ENCODE measurements around the gene GALNT9.
"Not testable (repeated sequence)": the region's sequence is repeated elsewhere in the genome, so short reads cannot be mapped to it uniquely, and the experiment has no call there.

The GALNT9 gene

DNA sequence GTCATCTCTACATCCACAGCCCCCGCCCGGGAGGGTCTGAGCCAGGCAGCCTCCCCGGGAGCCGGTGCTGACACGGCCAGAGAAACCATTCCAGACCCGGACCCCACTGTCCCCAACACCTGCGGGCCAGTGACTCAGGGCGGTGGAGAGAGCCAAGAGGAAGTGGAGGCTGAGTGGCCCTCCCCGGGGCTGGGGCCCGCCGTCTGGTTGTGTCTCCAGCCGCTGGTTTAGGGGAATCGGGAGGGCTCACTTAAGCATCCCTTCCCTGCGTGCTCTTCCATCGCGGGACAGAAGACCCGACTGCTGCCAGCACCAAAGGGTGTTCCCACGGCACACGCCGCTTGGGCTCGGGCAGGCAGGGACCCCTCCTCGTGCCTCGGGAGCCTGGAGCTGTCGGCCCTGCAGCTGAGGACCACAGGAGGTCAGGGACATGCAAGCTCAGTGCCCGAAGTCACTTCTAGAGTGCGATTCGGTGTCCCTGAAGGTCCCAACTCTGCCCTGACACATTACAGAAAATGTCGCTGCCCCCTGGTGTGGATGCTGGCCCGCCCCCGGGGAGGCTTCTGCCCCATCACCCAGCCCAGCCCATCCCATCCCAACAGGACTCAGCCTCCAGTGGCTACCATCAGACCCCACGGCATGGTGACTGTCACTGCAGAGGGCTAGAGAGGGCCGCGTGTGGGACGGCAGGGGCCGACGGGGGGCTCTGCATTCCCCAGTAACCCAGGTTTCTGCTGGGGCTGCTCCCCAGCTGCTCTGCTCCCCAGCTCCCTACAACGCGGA, 50.8 kb downstream of the GALNT9 start:
- DNase-seq = no peak

- DNase-seq = no peak
Observed at GRCh38 chr12:132277949-132278348, 51.4 kb downstream of the GALNT9 start.

DNA sequence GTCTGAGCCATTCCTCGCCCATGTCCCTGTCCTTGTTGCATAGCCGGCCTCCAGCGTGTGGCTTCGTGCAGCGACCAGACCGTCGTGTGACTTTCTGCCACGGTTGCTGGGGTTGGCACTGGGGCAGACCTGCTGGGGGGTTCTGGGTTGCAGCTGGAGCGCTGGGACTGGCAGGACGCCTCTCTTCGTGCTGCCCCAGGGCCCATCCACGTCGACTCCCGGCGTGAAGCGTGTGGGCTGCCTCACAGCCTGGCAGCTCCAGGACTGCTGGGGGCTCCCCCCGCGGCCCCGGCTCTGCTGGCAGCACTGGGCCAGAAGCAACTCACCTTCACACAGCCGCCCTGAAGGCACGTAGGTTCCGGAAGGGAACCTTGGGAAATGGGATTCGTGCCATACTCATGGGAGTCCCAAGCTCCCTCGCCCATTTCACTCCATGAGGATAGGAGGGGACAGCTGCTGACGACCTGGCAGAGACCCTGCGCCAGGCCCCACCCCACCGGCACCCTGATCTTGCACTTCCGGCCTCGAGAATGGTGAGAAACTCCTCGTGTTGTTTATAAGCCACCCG, 51.9 kb downstream of the GALNT9 start:
- DNase-seq = no peak

DNA sequence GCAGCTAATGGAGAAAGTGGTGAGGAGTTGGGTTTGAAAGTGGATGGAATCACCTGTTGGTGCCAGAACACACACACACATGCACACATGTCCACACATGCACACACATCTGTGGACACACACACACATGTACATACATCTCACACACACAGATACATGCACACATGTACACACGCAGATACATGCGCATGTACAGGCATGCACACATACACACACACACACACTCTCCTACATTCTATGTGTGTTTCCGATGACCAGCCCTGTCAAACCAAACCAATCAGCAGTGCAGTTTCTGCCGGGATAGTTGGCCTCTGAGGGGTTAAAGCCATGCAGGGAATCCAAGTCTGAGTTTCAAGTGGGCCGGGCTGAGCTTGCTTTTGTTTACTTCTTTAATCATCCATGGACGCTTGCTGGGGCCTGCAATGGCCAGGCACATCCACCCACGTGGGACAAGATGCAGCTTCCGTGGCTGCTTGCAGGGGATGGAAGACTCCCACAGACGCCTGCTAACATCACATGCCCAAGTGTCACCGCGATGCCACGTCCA, 52.5 kb downstream of the GALNT9 start:
- DNase-seq = no peak

DNA sequence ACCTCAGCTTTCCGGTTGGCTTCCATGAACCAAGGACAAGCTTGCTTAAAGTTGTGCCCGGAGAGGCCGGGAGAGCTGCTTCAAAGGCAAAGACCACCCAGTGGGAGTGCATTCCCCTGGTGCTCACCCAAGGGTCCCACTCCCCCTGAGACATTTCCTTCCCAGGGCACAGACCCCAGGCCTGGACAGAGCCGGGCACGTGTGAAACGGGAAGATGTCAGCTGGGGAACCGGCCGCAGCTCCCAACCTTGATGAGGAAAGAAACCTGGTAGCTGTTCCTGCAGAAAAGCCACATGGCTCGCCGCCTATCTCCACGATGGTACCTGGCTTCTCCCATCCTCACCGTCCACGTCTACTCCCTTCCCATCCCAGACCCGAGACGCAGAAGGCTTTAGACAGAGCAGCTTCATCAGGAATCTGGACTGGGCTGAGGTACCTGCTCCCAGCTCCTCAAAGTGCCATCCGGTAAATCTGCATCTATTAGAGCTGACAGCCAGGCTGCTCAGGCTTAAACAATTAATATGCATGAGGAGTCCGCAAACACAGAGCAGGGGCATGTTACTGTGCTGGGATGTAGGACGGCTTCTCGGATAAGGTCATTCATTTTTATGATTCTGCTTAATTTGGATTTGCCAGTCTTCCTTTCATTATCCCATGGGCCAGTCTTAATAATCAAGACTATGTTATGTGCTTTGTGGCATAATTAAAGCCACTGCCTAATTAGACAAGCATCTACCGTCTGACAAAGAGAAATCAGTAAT, 53.1 kb downstream of the GALNT9 start:
- no peak for DNase-seq

DNA sequence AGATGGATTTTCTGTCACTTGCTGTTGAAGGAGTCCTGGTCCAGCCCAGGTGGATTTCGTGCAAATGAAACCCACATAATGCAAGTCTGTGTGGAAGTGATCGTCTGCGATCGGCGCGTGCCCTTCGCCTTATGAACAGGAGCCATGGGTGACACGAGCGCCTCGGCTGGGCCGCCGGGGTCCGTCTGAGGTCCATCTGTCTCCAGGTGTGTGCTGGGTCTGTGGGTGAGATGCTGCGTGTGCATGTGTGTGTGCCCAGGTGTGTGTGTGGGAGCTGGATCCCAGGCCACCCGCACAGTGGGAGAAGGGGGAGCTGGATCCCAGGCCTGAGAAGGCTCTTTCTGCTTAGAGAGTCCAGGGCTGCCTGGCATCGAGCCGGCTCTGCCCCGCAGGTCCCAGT, 53.8 kb downstream of the GALNT9 start:
- no peak for DNase-seq

GRCh38 chr12:132275110-132275531, 54.3 kb downstream of the GALNT9 start:
- DNase-seq = no peak

GRCh38 chr12:132273992-132274334, 55.4 kb downstream of the GALNT9 start:
- DNase-seq = no peak

GRCh38 chr12:132272711-132273110, 56.7 kb downstream of the GALNT9 start:
- no peak for DNase-seq

DNA sequence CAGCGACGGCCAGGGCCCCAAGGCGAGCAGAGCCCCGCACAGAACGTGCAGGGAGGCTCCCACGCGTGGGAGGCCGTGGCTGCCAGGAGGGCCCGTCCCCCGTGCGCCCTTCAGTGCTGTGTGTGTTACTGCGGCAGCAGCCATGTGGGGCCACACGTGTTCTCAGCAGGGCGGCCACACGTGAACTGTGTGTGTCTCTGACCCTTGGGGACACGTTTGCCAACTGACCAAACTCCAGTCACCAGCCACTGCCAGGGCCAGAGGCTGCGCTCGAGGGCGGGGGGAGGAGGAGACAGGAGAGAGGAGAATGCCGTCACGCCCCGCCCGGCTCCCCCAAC, 57.7 kb downstream of the GALNT9 start:
- DNase-seq = no peak

GRCh38 chr12:132270969-132271754, 58.2 kb downstream of the GALNT9 start:
- no peak for DNase-seq

DNA sequence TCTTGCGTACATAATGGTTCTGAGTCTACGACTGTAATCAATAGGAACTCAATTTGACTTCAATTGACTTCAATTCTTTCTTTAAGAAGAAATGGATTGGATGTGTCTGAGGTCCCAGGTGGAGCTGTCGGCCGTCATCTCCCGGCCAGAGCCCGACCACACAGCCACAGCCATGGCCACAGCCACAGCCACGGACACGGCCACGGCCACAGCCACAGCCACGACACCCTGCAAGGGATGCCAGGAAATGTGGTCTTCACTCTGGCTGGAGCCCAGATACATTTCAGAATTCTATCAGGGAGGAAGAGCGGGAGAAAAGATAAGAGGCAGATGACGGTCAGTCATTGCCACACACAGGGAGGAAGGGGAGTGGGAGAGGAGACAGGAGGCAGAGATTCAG, 58.9 kb downstream of the GALNT9 start:
- no peak for DNase-seq

GRCh38 chr12:132269271-132269968, 60.0 kb downstream of the GALNT9 start:
- DNase-seq = no peak

DNA sequence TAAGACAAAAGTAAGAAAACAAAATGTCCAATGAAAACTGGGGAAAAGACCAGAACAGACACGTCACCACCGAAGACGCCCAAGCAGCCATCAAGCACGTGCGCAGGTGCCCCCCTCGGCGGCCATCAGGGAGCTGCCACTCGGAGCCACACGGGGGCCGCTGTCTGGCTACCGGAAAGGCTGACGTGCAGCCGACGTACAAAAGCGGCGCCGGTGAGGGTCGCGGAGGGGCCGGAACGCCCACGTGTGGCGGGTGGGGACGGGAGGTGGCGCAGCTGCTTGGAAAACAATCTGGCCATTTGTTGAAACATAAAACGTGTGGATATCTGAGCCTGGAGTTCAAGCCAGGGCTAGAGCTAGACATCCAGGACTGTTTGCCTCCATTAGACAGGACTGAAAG, 60.7 kb downstream of the GALNT9 start:
- DNase-seq = no peak

DNA sequence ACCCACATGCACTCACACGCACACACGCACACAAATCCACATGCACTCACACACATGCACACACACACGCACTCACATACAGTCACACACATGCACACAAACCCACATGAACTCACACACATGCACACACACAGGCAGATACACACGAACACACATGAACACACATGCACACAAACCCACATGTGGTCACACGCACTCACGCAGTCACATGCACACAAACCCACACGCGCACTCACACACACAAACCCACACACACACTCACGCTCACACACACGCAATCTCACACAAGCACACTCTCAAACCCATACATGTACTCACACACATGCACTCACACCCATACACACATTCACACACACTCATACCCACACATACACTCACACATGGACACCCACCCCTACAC, 61.5 kb downstream of the GALNT9 start:
- DNase-seq = no peak

GRCh38 chr12:132266802-132267201, 62.6 kb downstream of the GALNT9 start:
- DNase-seq = no peak

DNA sequence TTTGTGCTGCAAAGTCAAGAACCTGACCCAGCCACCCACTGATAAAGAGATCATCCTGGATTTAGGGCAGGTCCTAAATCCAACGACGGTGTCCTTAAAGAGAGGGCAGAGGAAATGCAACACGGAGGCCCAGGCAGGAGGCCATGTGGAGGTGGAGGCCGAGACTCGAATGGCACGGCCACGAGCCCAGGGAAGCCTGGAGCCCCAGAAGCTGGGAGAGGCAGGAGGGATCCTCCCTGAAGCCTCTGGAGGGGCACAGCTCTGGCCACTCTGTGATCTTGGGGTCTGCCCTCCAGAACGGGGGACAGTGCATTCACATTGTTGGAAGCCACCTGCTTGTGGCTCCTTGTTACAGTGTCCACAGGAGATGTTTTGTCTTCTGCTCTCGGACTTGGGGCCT, 63.0 kb downstream of the GALNT9 start:
- DNase-seq = no peak

DNA sequence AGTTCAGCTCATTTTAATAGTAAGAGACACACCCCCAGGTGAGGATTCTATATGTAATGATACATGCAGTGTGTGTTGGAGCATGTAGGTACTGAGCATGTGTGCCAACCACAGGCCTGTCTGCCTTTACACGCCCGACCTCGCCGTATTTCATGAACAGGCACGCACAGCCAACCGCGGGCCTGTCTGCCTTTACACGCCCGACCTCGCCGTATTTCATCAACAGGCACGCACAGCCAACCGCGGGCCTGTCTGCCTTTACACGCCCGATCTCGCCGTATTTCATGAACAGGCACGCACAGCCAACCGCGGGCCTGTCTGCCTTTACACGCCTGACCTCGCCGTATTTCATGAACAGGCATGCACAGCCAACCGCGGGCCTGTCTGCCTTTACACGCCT, 63.6 kb downstream of the GALNT9 start:
- not testable (repeated sequence) for DNase-seq

GRCh38 chr12:132265056-132265800, 64.2 kb downstream of the GALNT9 start:
- DNase-seq = no peak

DNA sequence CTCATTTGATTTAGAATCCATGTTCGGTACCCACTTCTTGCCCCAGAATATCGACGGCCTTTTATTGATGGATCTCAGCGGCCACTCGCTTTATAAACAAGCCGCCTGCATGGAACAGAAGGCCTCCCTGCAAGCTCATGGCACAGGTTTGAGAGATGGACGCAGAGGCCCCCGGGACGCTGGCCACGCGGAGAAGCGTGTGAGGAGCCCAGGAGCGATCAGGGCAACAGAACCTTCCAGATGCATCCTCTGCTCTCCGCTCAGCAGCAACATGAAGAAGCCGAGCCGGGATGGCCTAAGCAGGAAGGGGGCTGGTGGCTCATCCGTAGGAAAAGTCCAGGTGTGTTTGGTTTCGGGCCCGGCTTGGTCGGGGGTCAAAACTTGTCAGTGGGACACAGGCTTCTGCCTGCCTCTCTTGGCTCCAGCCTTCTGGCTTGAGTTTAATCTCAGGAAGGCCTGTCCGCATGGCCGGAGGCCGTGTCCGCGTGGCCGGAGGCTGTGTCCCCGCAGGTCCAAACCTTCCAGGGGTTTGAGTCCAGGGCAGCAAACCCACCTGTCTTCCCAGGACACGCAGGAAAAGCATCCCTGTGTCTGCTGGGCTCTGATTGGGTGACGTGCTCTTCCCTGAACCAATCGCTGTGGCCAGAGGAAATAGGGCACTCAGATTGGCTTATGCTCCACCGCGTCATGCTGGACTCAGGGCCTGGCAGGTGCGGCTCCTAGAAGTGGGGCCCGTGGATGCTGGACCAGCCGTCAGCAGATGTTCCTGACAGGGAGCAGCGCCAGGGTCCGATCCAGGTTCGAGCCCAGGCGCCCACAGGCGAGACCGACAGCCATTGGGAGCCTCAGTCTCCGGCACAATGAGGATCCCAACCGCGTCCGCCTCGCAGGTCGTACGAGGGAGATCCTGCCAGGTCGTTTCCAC, 65.0 kb downstream of the GALNT9 start:
- no peak for DNase-seq

Measured in CD4-positive, alpha-beta T cell treated with Interleukin-15 for 1 hour (primary cell).